ENCODE data around the gene CFDP1.
A peak's percentile ranks its signal among the peaks of the same experiment; 100 is the strongest.

CFDP1 gene

DNA sequence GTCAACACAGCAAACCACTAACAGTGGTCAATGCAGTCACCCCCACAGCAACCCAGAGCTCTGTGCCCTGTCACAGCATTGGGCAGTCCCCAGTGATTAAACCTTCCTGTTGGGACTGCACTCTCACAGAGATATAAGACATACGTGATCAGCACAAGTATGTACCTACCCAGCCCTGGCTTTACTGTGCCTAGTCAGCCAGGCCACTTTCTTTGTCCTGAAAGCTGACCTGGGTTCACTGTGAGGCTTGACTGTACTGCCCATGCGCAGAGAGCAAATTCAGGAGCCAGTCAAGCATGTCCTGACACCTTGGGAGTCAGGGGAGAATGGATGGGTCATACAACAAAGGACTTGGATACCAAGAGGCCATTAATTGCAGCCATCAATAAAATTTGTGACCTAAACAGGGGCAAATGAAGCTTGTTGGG is 42.1 kb upstream of the CFDP1 start:
- TF ChIP-seq EGR1 (IDR thresholded peaks at IDR 0.05) (no peak), RAD21 (IDR thresholded peaks at IDR 0.05; ENCODE audit: low read depth) (no peak), TEAD4 (IDR thresholded peaks at IDR 0.05) (peak; percentile 44; the same call in 1 of the 2 replicates), NFIC (IDR thresholded peaks at IDR 0.05) (peak; percentile 72), TAF1 (IDR thresholded peaks at IDR 0.05; ENCODE audit: low read depth) (no peak), REST (IDR thresholded peaks at IDR 0.05; ENCODE audit: low read depth) (no peak), TCF12 (IDR thresholded peaks at IDR 0.05; ENCODE audit: low read depth) (peak; percentile 65; the same call in 1 of the 2 replicates), EP300 (IDR thresholded peaks at IDR 0.05; ENCODE audit: borderline replicate concordance) (peak; percentile 51; the same call in 1 of the 2 replicates)
- TF ChIP-seq, protein P1, sequence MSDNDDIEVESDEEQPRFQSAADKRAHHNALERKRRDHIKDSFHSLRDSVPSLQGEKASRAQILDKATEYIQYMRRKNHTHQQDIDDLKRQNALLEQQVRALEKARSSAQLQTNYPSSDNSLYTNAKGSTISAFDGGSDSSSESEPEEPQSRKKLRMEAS (IDR thresholded peaks at IDR 0.05): 0 out of 2 replicates have a peak, but pooled peaks have one; percentile 34

DNA sequence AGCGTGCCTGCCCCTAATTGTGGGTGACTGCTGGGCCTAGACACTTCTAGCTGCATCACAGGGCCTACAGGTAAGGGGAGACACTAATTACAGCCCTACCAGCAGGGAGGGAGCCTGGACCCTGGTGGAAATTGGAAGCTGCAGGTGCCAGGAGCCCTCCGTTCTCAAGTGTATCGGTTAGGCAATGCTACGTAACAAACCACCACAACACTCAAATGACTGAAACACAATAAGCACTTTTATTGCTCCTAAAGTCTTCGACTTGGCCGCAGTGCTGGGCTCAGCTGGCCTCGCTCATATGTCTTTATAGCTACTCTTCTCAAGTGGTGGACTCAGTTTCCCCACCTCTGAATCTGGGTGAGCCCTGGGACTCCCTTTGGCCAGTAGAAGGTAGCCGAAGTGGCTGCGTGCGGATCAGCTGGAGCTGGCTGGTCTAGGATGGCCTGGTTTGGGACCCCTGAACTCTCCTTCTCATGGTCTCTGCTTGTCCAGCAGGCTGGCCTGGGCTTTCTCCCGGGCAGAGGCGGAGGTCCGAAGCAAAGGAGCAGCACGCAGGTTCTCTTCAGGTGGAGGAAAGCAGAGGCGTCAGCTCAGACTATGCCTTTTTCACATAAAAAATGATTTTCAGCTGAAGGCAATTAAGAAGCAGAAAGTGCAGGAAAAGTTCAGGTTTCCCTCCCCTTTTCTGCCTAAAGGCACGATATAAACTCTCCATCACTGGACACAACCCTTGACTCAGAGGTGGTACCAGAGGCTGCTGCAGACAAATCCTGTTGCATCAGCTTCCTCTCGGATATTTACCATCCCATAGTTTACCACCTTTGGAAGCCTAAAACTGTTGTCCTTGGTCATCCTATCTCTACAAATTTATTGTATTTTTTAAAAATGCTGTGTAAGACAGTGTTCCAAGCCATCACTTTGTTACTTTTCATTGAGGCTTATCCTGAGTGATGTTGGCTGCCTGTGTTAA is 39.9 kb upstream of the CFDP1 start:
- TF ChIP-seq NFIC (IDR thresholded peaks at IDR 0.05): no peak
- TF ChIP-seq REST (IDR thresholded peaks at IDR 0.05; ENCODE audit: low read depth): no peak
- TF ChIP-seq TEAD4 (IDR thresholded peaks at IDR 0.05): no peak
- no peak for TF ChIP-seq CEBPB (IDR thresholded peaks at IDR 0.05)
- TF ChIP-seq YY1 (IDR thresholded peaks at IDR 0.05; ENCODE audit: low read depth): no peak
- TF ChIP-seq ZBTB7A (IDR thresholded peaks at IDR 0.05; ENCODE audit: low read depth): no peak
- TF ChIP-seq CREB1 (IDR thresholded peaks at IDR 0.05; ENCODE audit: low read depth): no peak
- TF ChIP-seq TCF12 (IDR thresholded peaks at IDR 0.05; ENCODE audit: low read depth): no peak
- TF ChIP-seq, protein P1 (IDR thresholded peaks at IDR 0.05): no peak
- no peak for TF ChIP-seq TAF1 (IDR thresholded peaks at IDR 0.05; ENCODE audit: low read depth)
- TF ChIP-seq EP300 (IDR thresholded peaks at IDR 0.05; ENCODE audit: borderline replicate concordance): no peak

GRCh38 chr16:75471723-75472633 is 38.7 kb upstream of the CFDP1 start:
- TF ChIP-seq TEAD4 (IDR thresholded peaks at IDR 0.05): peak; percentile 36; the same call in 1 of the 2 replicates
- peak; percentile 96 for TF ChIP-seq RAD21 (IDR thresholded peaks at IDR 0.05; ENCODE audit: low read depth)
- no peak for TF ChIP-seq TCF12 (IDR thresholded peaks at IDR 0.05; ENCODE audit: low read depth)

- TF ChIP-seq EGR1 (IDR thresholded peaks at IDR 0.05) (no peak), REST (IDR thresholded peaks at IDR 0.05; ENCODE audit: low read depth) (no peak), RAD21 (IDR thresholded peaks at IDR 0.05; ENCODE audit: low read depth) (no peak), TEAD4 (IDR thresholded peaks at IDR 0.05) (no peak), TAF1 (IDR thresholded peaks at IDR 0.05; ENCODE audit: low read depth) (no peak), TCF12 (IDR thresholded peaks at IDR 0.05; ENCODE audit: low read depth) (no peak)
- TF ChIP-seq, protein P1 (IDR thresholded peaks at IDR 0.05): no peak
Measured at GRCh38 chr16:75466760-75467159, 33.5 kb upstream of the CFDP1 start.
